Ectodermal cell (in vitro differentiated cells): ENCODE results near the gene KIF4B. TPM values are rescaled to one million over a fixed set of nuclear protein-coding genes. Genes with fewer than 3 reads are reported as not detected.
"Not testable (repeated sequence)": the region's sequence is repeated elsewhere in the genome, so short reads cannot be mapped to it uniquely, and the experiment has no call there.

Experiments used
- H3K27ac ChIP-seq: 2 replicates; pipeline ENCODE4 v1.7.0; 2013; ENCODE audit warnings: mild to moderate bottlenecking, low read depth, low read length; ENCODE audit not compliant: insufficient read depth, poor library complexity, severe bottlenecking
- H3K27me3 ChIP-seq: 2 replicates; pipeline ENCODE4 v1.7.0; 2013; ENCODE audit warnings: mild to moderate bottlenecking, low read length; ENCODE audit not compliant: insufficient read depth, control insufficient read depth, poor library complexity, severe bottlenecking
- H3K36me3 ChIP-seq: one replicate; pipeline ENCODE4 v1.7.0; 2013; ENCODE audit warnings: low read length; ENCODE audit not compliant: control insufficient read depth, insufficient read depth
- H3K4me1 ChIP-seq: one replicate; pipeline ENCODE4 v1.7.0; 2013; ENCODE audit warnings: low read length; ENCODE audit not compliant: control insufficient read depth, insufficient read depth
- H3K4me3 ChIP-seq: 2 replicates; pipeline ENCODE4 v1.7.0; 2013; ENCODE audit warnings: low read depth, low read length, control low read depth; ENCODE audit not compliant: insufficient read depth
- H3K9me3 ChIP-seq: 2 replicates; pipeline ENCODE4 v1.7.0; 2013; ENCODE audit warnings: mild to moderate bottlenecking, low read length, moderate library complexity; ENCODE audit not compliant: control insufficient read depth
- WGBS, 2 experiments: methylation state at CpG; one replicate each; pipeline ENCODE4 v1.1.7; 2013; ENCODE audit warnings: missing lambda C conversion rate in 2 of 2; 5-methylcytosine and 5-hydroxymethylcytosine counted together
- polyA plus RNA-seq, 4 experiments: library from polyadenylated mRNA; stranded (reverse); fragments of 50-300 nt; gene quantifications; one replicate each; pipeline ENCODE4 v1.2.3, GENCODE V29; 2013

KIF4B gene
- not detected for polyA plus RNA-seq (2013, experiment 1 of 4)
- 0.07 TPM for polyA plus RNA-seq (2013, experiment 2 of 4)
- 0.05 TPM for polyA plus RNA-seq (2013, experiment 3 of 4)
- 0.08 TPM for polyA plus RNA-seq (2013, experiment 4 of 4)

- Histone ChIP-seq H3K27me3 (no peaks in the 10 kb centered on the region), H3K4me1 (no peaks in the 10 kb centered on the region), H3K27ac (no peak within 1 kb of the TSS), H3K36me3 (no peaks in the 10 kb centered on the region), H3K4me3 (no peak within 1 kb of the TSS), H3K9me3 (no peaks in the 10 kb centered on the region)
- 96% methylated on average over 20 to 21 of the region's 21 CpGs for WGBS, 2 experiments
Observed at GRCh38 chr5:155013526-155013925, at the start of gene KIF4B. TSS of gene KIF4B (plus strand) at chr5:155013755. CDS start at chr5:155013860, 105 bp downstream.

GRCh38 chr5:154966081-154966841, 47.3 kb upstream of the KIF4B start:
- Histone ChIP-seq H3K9me3 (no peaks in the 10 kb centered on the region), H3K27ac (no peak overlapping the region), H3K27me3 (no peaks in the 10 kb centered on the region), H3K4me3 (no peak overlapping the region), H3K4me1 (no peaks in the 10 kb centered on the region), H3K36me3 (no peaks in the 10 kb centered on the region)
- 84 to 90% methylated on average over 7 of the region's 7 CpGs for WGBS, 2 experiments

- Histone ChIP-seq H3K9me3 (no peaks in the 10 kb centered on the region), H3K27ac (no peak overlapping the region), H3K4me3 (no peak overlapping the region), H3K4me1 (no peaks in the 10 kb centered on the region), H3K36me3 (no peaks in the 10 kb centered on the region), H3K27me3 (no peaks in the 10 kb centered on the region)
- 95 to 100% methylated on average over 3 of the region's 3 CpGs for WGBS, 2 experiments
Observed at GRCh38 chr5:154966874-154967273, 46.7 kb upstream of the KIF4B start.

GRCh38 chr5:154967421-154968024, 46.0 kb upstream of the KIF4B start:
- H3K9me3 ChIP-seq: no peaks in the 10 kb centered on the region
- WGBS, 2 experiments: 85 to 86% methylated on average over 5 of the region's 5 CpGs
- H3K4me3 ChIP-seq: no peak overlapping the region
- H3K4me1 ChIP-seq: no peaks in the 10 kb centered on the region
- no peaks in the 10 kb centered on the region for H3K27me3 ChIP-seq
- H3K36me3 ChIP-seq: no peaks in the 10 kb centered on the region
- H3K27ac ChIP-seq: no peak overlapping the region

- H3K4me1 ChIP-seq: no peaks in the 10 kb centered on the region
- H3K27me3 ChIP-seq: no peaks in the 10 kb centered on the region
- H3K9me3 ChIP-seq: no peaks in the 10 kb centered on the region
- no peaks in the 10 kb centered on the region for H3K36me3 ChIP-seq
- H3K4me3 ChIP-seq: no peak overlapping the region
- H3K27ac ChIP-seq: no peak overlapping the region
- 96 to 100% methylated on average over 5 of the region's 5 CpGs for WGBS, 2 experiments
Observed at GRCh38 chr5:154968953-154969352, 44.6 kb upstream of the KIF4B start.

- H3K36me3 ChIP-seq: no peaks in the 10 kb centered on the region
- H3K9me3 ChIP-seq: no peaks in the 10 kb centered on the region
- no peak overlapping the region for H3K4me3 ChIP-seq
- H3K27me3 ChIP-seq: no peaks in the 10 kb centered on the region
- no peaks in the 10 kb centered on the region for H3K4me1 ChIP-seq
- H3K27ac ChIP-seq: no peak overlapping the region
Observed at GRCh38 chr5:154970759-154971158, 42.8 kb upstream of the KIF4B start.

- Histone ChIP-seq H3K4me1 (no peaks in the 10 kb centered on the region), H3K27ac (no peak overlapping the region), H3K27me3 (no peaks in the 10 kb centered on the region), H3K4me3 (no peak overlapping the region), H3K9me3 (no peaks in the 10 kb centered on the region), H3K36me3 (no peaks in the 10 kb centered on the region)
- 80 to 100% methylated on average over 1 to 2 of the region's 2 CpGs for WGBS, 2 experiments
Observed at GRCh38 chr5:154971501-154971900, 42.1 kb upstream of the KIF4B start.

- WGBS, 2 experiments: 66 to 90% methylated on average over 1 of the region's 2 CpGs
- no peak overlapping the region for H3K27ac ChIP-seq
- H3K27me3 ChIP-seq: no peaks in the 10 kb centered on the region
Observed at GRCh38 chr5:154972476-154973080, 41.0 kb upstream of the KIF4B start.

GRCh38 chr5:154976082-154976481, 37.5 kb upstream of the KIF4B start:
- not testable (repeated sequence) for H3K27ac ChIP-seq, H3K4me1 ChIP-seq, H3K9me3 ChIP-seq, H3K4me3 ChIP-seq, H3K27me3 ChIP-seq, H3K36me3 ChIP-seq
- WGBS, 2 experiments: 95 to 98% methylated on average over 9 of the region's 9 CpGs

More at GRCh38 chr5:154972476-154973080, 41.0 kb upstream of the KIF4B start:
- Histone ChIP-seq H3K36me3 (no peaks in the 10 kb centered on the region), H3K9me3 (no peaks in the 10 kb centered on the region), H3K4me3 (no peak overlapping the region), H3K4me1 (no peaks in the 10 kb centered on the region)

GRCh38 chr5:154977409-154977808, 36.1 kb upstream of the KIF4B start:
- WGBS, 2 experiments: 80% methylated on average over 1 of the region's 1 CpG; no CpG with 5 or more reads in 1 of the 2 experiments
- Histone ChIP-seq H3K27ac (no peak overlapping the region), H3K4me1 (no peaks in the 10 kb centered on the region), H3K36me3 (no peaks in the 10 kb centered on the region), H3K27me3 (no peaks in the 10 kb centered on the region), H3K4me3 (no peak overlapping the region), H3K9me3 (no peaks in the 10 kb centered on the region)
